ENCODE results near the gene RPL28.
"Not testable (repeated sequence)": the region's sequence is repeated elsewhere in the genome, so short reads cannot be mapped to it uniquely, and the experiment has no call there.

RPL28 gene

DNA sequence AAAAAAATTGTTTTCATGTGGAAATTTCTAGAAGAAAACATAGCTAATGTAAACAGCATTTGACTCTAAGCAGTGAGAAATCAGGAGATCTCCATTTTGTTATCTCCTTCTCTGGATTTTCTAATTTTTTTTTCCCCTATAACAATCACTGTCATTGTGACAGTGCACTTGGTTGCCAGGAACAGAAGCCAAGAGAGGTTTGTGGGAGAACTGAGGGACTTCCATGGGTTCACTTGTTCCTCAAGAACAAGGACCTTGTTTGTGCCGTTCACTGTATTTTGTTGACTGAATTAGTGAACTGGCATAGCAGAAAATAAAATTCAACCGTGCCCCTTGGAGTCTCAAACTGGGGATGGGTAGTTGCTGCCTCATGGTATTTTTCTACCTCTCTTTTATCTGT is 40.3 kb downstream of the RPL28 start:
- no peak for DNase-seq (ENCODE audit: low spot score)

DNA sequence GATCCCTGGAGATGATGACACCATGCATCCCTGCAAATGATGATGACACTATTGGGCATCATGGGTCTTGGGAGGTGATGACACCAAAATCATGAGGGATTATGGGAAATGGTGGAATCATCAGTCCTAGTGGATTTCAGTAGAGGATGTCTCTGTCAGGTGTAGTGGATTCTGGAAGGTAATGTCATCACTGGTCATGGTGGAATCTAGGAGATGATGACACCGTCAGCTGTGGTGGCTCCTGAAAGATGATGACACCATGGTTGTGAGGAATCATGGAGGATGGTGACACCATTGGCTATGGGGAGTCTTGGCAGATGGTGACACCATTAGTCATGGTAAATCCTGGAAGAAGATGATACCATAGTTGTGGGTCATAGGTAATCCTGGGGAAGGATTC is 45.5 kb downstream of the RPL28 start:
- DNase-seq (ENCODE audit: low spot score): no peak

DNA sequence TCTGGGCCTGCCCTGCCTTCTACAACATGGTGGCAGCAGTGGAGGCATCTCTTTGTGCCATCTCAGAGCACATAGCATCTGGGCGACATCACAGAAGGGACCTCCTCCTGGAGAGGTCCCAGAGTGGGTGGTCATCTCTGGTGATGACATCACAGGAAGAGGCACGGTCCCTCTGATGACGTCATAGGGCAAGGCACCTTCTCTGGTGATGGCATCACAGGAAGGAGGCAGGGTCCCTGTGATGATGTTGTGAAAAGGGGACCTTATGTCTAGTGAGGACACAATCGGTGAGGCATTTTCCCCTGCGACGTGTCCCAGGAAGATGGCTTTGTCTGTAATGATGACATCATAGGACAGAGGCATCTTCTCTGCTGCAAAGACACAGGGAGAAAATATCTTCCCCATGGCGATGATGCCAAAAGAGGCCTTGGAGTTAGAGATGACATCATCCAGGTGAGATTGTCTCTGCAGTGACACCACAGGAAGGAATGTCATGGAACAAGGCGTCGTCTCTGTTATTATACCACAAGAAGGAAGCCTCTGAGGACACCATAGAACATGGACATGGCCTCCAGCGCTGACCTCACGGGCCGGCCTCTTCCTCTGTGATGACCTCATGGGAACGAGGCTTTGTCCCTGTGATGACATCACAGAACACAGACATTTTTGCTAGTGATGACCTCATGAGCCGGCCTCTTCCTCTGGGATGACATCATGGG is 46.7 kb downstream of the RPL28 start:
- DNase-seq (ENCODE audit: low spot score): no peak

DNA sequence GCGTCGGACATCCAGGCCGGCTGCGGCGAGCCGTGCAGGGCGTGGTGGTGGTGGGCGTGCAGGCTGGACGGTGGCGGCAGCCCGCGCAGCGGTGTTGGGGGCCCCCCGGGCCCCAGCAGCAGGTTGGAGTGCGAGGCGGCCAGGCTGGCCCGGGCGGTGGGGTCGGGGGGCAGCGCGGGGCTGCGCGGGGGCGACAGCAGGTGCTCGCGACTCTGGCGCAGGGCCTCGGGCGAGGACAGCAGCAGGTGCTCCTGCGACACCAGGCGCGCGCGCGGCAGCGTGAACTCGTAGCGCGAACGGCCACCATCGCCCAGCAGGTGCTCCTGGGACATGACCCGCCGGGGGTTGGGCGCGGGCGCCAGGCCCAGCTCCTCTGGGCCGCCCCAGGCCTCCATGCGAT is 47.6 kb downstream of the RPL28 start:
- no peak for DNase-seq (ENCODE audit: low spot score)

DNA sequence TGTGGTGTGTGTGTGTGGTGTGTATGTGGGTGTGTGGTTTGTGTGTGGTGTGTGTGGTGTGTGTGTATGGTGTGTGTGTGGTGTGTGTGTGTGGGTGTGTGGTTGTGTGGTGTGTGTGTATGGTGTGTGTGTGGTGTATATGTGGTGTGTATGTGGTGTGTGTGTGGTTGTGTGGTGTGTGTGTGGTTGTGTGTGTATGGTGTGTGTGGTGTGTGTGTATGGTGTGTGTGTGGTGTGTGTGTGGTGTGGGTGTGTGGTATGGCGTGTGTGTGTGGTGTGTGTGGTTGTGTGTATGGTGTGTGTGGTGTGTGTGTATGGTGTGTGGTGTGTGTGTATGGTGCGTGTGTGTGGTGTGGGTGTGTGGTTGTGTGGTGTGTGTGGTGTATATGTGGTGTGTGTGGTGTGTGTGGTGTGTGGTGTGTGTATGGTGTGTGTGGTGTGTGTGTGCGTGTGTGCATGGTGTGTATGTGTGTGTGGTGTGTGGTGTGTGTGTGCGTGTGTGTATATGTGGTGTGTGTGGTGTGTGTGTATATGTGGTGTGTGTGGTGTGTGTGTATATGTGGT is 48.7 kb downstream of the RPL28 start:
- no peak for DNase-seq (ENCODE audit: low spot score)

DNA sequence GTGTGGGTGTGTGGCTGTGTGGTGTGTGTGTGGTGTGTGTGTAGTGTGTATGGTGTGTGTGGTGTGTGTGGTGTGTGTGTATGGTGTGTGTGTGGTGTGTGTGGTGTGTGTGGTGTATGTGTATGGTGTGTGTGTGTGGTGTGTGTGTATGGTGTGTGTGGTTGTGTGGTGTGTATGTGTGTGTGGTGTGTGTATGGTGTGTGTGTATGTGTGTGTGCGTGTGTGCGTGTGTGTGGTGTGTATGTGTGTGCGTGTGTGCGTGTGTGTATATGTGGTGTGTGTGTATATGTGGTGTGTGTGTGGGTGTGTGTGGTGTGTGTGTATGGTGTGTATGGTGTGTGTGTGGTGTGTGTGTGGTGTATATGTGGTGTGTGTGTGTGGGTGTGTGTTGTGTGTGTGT is 49.3 kb downstream of the RPL28 start:
- no peak for DNase-seq (ENCODE audit: low spot score)

DNA sequence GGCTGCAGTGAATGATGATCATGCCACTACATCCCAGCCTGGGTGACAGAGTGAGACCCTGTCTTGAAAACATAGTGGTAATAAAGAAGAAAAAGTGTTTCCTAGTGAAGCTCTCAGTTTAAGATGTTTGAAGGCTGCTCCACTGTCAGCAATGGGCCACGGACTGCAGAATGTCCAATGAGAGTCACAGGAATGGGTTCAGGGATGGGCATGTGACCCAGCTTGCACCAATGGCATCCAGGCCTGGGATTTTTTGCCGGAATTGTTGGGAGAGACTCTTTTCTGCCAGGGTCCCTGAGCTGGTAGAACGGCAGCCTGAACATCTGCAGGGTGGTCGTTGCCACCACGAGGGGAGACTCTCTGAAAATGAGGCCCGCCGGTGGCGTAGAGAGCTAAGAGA is 51.1 kb downstream of the RPL28 start:
- DNase-seq (ENCODE audit: low spot score): no peak

DNA sequence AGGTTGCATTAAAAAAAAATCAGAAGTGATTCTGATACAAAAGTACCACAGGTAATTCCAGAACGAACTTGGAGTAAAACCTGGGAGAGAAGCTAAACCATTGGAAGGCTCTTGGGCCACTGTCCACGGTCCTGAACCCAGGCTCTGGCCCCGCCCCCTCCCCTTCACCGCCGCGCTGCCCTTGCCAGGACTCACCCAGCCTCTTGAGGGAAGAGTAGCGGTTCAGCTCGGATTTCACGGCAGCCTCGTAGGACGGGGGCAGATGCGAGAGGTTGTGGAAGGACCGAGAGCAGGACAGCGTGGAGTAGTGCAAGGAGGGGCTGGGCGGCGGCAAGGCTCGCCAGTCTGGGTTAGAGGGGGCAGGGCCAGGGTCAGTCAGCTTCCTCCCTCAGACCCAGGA is 51.7 kb downstream of the RPL28 start:
- peak; percentile 59 for DNase-seq (ENCODE audit: low spot score)

DNA sequence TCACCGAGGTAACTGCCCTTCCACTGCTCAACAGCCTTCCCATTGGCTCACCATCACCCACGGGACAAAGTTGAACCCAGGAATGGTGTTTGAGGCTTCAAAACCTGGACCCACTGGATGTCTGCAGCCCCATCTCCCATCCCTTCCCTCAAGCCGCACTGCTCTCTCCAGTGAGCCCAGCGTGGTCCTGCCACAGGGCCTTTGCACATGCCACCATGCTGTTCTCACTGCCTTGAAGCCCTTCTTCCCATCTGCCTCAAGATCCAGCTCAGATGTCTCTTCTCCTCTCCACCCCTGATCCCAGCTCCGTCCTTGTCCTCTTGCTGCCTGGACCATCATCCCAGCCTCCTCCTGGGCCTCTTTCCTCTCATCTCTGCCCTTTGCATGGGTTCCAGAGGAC is 53.3 kb downstream of the RPL28 start:
- no peak for DNase-seq (ENCODE audit: low spot score)

DNA sequence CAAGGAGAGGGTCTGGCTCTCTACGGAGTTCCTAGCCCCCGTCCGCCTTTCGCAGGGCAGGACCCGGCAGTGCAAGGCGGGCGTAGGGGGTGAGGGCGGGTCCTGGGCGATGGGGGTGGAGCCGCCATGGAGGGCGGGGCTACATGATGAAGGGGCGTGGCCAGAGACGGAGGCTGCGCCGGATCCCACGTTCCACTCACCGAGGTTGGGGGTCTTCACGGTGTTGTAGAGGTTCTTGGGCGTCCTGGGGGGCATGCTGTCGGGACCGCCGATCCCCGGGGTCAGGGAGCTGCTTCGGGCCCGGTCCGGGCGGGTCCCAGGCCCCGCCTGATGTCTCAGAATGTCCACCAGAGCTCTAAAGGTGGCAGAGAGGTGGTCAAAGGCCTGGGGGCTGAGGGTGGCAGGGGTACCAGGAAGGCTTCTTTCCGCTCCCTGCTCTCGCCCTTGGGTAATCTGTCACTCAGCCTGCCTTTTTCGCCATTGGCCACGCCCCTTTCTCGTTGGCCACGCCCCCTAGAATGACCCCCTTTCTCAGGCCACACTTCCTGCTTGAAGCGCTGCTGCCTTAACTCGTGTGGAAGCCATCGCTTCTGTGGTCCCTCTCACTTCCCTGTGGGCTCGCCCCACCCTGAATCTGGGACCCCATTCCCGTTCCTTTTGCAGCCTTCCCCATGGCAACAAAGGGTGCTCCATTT is 54.8 kb downstream of the RPL28 start:
- no peak for DNase-seq (ENCODE audit: low spot score)

DNA sequence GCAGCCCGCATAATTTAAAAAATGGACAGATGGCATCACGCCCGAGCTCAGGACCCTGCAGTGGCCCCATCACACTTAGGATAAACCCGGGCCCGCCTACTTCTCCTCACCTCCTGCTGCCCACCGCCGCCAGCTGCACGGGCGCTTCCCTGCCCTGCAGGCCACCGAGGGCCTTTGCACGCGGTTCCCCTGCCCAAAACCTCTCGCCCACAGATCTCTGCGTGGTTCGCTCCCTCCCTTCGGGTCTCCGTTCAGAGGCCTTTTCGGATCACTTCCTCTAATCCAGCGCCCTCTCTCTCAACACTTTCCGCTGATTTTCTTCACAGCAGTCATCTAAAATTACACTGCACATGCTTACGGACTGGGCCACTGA is 55.6 kb downstream of the RPL28 start:
- no peak for DNase-seq (ENCODE audit: low spot score)

DNA sequence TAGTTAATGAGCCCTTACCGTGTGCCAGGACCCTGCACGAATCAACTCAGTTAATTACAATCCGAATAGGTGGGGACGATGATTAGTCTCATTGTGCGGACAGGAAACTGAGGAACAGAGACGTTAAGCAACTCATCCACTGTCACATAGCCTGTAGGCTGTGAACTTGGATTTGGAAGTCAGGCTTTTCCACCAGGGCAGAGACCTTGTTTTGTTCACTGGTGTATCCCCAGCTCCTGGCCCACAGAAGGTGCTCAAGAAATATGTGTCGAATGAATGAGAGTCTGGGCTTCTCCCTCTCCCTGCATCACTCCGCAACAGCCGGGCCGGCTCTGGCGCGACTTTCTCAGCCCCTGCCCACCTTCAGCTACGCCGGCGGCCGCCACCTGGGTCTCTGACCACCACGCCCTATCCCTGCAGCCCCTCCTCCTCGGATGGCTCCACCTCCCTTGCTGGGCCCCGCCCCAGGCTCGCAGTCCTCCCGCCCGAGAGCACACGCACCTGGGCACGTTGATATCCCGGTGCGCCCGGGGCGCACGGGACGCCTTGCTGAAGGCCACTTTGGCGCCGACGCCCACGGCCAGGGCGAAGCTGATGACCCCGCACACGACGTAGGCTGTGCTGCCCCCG is 56.1 kb downstream of the RPL28 start:
- no peak for DNase-seq (ENCODE audit: low spot score)

DNA sequence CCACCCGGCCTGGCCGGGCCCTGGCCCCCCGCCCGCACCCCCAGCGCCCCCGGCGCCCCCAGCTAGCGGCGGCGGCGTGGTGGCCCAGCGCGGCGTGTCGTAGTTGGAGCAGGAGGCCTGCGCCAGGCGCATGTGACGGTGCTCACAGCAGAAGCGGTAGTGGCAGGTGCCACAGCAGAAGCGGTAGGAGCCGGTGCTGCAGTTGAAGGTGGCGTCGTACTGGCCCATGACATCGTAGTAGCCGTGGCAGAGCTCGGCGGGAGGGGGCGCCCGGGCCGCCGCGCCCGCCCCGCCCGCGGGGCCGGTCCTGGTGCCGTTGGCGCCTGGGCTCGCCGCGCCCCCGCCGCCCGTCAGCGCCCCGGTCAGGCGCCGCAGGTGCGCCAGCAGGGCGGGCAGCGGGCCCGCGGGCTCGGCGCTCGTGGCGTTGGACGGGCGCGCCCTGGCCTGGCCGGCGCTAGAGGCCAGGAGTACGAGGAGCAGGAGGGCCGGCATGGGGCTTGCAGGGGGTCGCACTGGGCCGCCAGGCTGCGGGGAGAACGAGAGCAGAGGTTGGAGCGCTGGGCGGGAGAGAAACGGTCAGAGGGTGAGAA is 56.7 kb downstream of the RPL28 start:
- no peak for DNase-seq (ENCODE audit: low spot score)

DNA sequence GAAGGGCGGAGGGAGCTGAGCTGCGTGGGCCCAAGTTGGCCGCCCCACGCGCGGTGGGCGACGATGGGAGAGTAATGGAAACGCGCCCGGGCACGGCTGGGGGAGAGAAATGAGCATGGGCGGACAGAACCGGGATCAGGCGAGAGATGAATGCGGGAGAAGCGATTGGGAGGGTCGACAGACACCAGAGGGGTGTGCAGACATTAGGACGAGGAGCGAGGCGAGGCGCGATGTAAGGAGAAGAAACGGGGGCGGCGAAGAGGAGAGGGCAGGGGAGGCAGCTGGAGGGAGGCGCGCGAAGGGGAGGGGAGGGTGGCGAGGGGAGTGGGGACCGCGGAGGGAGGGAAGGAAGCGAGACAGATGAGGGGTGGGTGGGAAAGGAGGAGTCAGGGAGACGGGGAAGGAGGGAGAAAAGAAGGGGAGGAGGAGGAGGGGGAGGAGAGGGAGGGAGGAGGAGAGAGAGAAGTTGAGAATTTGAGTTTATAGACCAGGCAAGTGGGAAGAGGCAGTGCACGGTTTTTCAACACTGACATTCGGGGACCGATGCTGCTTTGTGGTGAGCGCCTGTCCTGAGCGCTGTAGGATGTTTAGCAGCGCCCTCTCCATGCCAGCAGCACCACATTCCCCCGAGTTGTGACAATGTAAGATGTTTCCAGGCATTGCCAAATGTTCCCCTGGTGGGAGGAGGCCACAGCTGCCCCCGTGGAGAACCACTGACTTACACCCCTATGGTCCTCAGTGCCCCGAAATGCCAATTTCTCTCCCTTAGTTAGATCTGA is 57.5 kb downstream of the RPL28 start, which contains the start of gene SHISA7:
SHISA7 (minus strand) TSS at position 256 of the 779 bp plus-strand sequence. CDS start 437 bp downstream, outside the sequence.
- DNase-seq (ENCODE audit: low spot score): no peak

DNA sequence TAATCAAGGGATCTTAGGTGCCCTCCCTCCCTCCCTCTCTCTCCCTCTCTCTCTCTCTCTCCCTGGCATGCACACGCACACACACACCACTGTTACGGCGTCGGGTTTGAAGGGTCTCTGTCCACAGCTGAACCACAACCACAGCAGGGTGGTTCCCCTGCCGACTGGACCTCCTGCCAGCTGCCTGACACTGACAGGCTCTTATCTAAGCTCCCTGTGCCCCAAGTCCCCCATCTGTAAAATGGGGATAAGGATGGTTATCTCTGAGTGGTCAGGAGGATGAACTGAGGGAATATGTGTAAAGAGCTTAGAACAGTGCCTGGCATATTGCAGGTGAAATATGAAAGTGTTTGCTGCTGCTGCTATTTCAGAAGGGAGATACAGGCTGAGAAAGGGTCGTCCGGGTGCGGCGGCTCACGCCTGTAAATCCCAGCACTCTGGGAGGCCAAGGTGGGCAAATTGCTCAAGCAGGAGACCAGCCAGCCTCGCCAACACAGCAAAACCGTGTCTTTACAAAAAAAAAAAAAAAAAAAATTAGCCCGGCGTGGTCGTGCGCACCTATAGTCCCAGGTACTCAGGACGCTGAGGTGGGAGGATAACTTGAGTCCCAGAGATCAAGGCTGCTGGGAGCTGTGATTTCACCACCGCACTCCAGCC is 58.2 kb downstream of the RPL28 start:
- no peak for DNase-seq (ENCODE audit: low spot score)

DNA sequence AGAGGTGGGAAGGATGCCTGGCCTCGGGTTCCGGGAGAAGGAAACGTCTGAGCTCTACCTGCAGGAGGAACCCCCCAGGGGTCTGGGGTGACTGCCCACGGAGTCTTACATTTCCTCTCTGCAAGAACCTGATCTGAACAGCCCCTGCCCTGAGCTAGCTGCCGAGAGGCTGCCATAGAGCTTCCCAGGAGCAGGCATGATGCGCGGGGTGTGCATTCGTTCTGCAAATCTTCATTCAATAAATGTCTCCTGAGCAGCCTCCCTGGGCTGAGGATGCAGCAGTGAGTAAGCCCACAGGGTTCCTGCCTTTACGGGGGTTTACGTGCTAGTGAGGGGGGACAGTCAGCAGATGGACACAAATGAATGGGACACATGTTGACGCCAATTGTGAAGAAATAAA is 58.9 kb downstream of the RPL28 start:
- DNase-seq (ENCODE audit: low spot score): no peak

DNA sequence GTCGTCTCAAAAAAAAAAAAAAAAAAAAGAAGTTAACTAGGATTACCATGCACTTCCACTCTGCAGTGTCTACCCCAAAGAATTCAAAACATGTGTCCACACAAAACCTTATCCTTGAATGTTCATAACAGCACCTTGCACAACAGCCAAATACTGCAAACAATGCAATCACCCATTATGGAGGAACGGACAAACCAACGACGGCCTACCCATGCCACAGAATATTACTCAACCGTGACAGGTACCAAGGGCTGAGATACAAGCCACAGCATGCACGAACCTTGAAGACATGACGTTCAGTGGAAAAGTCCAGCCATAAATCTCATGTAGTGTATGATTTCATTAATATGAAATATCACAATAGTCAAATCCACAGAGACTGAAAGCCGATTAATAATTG is 60.3 kb downstream of the RPL28 start:
- DNase-seq (ENCODE audit: low spot score): no peak

DNA sequence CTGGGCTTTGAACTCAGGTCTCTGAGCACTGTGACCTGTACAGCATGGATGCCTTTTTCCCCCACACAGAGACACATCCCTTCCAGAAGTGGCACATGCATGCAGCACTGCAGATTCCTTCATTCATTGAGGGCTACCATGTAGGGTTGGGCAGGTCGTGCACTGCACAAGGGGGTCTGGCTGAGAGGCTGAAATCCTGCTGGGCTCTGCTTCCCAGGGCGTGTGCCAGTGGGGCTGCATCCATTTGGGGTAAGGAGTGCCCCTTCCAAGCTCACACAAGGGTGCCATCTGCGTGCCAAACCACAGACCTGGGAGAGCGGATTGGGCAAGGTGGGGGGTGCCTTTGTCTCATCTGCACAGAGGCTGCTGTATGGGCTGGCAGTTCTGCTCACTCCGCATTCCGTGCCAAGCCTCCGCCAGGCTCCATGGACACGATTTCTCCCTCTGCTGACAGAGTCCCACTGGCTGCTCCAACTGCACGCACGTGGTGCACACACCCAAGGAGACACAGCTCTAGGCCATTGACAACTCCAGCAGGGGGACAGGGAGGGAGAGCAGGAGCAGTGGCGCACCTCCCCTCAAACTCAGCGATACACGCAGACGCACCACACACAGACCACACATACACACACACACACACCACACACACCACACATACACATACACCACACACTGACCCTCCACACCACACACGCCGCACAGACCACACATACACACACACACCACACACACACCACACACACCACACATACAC is 61.9 kb downstream of the RPL28 start:
- no peak for DNase-seq (ENCODE audit: low spot score)

DNA sequence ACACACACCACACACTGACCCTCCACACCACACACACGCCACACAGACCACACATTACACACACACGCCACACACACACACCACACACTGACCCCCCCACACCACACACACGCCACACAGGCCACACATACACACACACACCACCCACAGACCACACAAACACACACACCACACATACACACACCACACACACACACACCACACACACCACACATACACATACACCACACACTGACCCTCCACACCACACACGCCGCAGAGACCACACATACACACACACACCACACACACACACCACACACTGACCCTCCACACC is 62.4 kb downstream of the RPL28 start:
- DNase-seq (ENCODE audit: low spot score): not testable (repeated sequence)

DNA sequence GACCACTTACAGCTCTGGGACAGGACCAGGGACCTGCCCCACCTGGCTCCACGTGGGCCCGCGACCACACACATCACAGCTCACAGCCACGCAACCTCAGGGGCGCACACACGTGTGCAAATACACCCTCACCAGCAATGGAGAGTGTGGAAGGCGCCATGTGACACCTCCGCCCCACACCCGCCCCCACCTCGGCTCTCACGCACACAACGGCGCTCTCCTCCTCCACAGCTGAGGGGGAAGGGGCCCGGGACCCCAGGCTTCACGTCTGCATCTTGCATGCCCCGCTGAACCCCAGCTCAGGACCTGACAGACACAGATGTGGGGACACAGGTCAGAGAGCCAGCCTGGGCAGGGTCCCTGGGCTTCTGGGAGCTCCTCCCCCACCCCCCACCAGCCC is 63.7 kb downstream of the RPL28 start:
- no peak for DNase-seq (ENCODE audit: low spot score)
